ENCODE measurements around the gene EIF3B.
"Not testable (repeated sequence)": the region's sequence is repeated elsewhere in the genome, so short reads cannot be mapped to it uniquely, and the experiment has no call there.

Gene EIF3B

DNA sequence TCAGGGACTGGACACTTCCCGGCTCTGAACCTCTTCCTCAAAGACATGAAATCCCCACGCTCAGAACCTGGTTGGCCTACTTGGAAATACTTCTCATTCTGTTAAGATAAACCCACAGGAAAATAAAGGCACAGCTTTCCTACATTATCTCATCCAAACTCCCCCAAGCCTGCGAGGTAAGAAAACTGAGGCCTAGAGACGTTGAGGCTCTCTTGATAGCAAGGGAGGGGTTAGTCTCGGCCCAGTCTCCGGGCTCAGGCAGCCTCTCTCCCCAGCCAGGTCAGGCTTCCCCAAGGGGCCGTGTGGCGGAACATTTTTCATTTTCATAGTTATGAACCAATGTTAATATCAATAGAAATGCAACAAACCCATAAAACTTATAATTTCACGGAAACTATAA, 4.6 kb upstream of the EIF3B start:
- DNase-seq: no peak

DNA sequence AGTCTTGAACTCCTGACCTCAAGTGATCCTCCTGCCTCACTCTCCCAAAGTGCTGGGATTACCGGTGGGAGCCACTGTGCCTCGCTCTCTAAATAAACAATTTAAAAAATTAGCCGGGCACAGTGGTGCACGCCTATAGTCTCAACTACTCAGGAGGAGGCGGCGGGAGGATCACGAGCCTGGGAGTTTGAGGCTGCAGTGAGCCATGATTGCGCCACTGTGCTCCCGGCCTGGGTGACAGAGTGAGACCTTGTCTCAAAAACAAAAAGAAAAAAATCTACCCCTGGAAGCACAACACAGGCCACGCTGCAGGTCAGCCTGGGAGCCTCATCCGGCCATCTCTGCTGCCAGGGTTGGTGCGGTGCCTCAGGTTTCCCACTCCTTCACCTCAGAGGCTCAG, 3.8 kb upstream of the EIF3B start:
- no peak for DNase-seq

- no peak for DNase-seq
These were observed 1.3 kb upstream of the EIF3B start for GRCh38 chr7:2353113-2353935.

GRCh38 chr7:2353936-2354185, 766 bp upstream of the EIF3B start:
- peak; percentile 95 for DNase-seq

GRCh38 chr7:2354939-2355704, 495 bp downstream of the EIF3B start:
- peak; percentile 44 for DNase-seq

- no peak for DNase-seq
These were observed 1.0 kb downstream of the EIF3B start for GRCh38 chr7:2355705-2356008.

DNA sequence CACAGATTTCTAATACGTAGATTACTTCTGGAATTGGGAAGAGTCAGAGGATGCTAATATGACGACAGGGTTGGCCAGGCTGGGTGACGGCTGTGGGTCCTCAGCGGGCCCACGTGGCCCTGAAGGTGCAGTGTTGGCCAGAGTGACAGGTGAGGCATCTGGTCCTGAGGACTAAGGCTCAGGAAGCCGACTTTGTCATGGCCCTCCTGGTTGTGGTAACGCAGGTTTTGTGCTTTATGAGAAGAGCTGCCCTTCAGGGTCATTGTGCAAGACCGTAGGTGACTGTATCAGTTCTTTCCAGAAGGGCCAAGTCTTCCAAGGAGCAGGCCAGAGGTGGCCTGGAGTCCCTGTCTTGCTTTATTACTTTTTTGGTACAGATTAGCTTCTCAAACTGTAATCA, 2.5 kb downstream of the EIF3B start:
- no peak for DNase-seq

- no peak for DNase-seq
These were observed 2.9 kb downstream of the EIF3B start for GRCh38 chr7:2357571-2357970.

- DNase-seq: peak; percentile 48
These were observed 4.4 kb downstream of the EIF3B start for GRCh38 chr7:2358968-2359527.

DNA sequence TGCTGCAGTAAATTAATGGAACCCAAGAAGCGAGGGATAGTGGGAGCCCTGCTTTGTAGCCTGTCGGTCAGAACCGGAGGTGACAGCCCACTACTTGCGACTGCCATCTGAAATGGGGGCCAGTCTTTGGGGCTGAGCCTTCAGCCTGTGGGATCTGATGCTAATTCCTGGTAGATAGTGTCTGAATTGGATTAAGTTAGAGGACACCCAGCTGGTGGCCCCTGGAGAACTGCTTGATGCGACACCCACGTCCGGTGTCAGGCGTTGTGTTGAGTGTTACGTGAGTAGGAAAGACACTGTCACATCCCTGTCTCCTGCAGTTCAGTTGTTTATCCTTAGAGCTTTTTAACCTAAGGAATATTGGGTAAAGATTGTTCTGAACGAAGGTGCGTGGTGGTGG, 5.0 kb downstream of the EIF3B start:
- DNase-seq: no peak

GRCh38 chr7:2360796-2361195, 6.2 kb downstream of the EIF3B start:
- DNase-seq: no peak

DNA sequence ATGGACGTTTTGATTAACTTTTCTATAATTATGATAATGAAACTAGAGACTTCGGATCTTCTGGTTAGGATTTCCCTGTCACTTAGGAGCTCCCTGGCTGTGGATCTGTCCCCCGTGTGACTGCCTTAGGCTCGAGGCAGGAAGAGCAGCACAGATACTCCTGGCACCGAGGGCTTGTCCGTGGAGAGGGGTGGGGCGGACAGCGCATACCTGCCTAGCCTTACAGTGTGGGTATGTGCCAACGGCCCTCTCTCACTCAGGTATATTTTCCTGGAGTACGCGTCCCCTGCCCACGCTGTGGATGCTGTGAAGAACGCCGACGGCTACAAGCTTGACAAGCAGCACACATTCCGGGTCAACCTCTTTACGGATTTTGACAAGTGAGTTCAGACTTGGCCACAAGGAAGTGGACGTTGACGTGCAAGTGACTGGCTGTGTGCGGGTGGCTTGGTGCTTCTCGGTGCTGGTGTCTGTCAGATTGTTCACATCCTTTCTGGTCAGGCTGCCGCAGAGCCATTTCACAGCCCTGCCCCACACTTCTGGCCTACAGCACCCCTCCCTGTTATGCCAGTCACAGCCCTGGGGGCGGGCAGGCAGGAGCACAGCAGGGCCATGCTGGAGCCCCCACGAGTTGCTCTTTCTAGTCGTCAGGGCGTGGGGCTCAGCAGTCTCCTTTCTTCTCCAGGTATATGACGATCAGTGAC, 7.9 kb downstream of the EIF3B start:
- no peak for DNase-seq

DNA sequence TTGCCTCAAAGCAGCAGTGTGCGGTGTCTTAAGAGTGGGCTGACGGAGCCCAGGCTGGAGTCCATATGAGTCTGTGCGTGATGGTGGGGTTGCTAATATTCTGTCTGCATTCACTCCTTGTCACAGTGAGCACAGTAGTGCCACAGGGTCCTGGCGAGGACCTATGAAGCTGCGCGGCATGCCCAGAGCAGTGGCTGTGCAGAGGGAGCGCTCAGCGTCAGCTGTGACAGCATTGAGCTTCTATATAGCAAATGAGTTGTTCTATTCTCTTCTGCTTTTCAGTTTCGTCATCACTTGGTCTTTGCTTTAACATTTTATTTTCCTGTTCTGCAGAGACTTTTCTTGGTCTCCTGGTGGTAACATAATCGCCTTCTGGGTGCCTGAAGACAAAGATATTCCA, 14.5 kb downstream of the EIF3B start:
- no peak for DNase-seq

- no peak for DNase-seq
These were observed 16.7 kb downstream of the EIF3B start for GRCh38 chr7:2371329-2371728.

DNA sequence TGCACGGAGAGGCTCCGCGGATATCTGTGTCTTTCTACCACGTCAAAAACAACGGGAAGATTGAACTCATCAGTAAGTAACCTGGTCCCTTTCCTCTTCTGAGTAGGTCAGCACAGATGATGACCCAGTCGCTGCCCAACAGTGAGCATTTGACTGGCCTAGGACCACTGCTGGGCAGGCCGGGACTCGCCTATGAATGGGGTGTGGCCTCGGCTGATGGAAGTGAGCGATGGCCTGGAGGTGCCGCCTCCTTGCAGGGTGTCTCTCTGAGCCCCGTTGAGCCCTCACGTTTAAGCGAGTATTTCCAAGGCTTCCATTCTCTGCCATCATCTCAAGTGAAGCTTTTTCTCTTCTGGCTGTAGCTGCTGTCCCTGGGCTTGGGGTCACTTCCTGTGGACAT, 18.1 kb downstream of the EIF3B start:
- no peak for DNase-seq

DNA sequence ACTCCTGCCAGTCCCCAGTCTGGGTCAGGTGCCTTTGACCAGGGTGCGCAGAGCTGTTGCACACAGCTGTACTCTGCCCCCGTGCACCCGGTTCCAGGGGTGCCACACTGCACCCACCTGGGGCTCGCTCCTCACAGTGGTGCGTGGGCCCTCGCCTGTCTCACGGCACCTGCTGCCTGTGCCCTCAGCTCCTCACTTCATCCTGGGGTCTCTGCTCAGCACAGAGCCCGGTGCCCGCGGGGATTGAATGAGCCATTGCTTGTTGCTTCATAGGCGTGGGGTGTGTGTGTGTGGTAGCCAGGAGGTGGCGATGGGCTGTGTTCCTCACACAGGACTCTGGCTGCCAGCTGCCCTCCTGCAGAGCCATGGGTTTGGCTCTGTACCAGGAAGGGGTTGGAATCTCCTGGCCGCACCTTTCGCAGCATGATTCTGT, 18.5 kb downstream of the EIF3B start:
- DNase-seq: no peak

- no peak for DNase-seq
These were observed 19.0 kb downstream of the EIF3B start for GRCh38 chr7:2373646-2374045.

- DNase-seq: no peak
These were observed 19.8 kb downstream of the EIF3B start for GRCh38 chr7:2374401-2374800.

DNA sequence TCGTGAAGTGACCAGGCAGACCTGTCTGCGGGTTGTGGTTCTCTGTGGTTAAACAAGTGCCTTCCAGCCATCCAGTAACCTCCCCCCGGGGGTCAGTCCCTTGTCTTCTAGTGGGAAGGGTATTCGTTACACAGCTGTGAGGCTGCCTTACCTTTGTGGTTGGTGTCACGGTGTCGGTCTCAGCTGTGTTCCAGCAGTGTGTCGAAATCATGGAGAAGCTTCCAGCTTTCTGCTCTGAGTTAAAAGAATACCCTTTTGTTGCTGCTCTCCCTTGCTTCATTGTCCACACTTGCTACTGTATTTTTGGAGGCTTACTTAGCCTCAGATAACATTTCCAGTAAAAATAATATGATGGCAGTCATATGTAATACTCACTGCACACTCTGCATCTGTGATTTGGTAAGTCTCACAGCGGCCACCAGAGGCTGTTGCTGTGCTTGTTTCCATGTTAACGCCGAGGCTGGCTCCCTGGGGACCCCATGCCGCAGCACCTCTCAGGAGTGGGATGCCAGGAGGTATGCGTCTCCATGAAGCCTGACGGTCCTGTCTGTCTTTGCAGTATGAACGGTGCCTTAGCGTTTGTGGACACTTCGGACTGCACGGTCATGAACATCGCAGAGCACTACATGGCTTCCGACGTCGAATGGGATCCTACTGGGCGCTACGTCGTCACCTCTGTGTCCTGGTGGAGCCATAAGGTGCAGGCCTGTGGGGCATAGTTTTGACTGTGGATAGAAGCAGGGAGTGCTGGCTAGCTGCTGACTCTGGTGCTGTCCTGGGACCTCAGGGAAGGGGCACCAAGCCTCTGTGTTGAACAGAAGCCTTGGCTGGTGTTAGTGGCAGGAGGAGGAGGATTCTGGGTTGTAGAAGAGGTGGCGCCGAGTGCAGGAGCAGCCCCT, 20.5 kb downstream of the EIF3B start:
- no peak for DNase-seq

- no peak for DNase-seq
These were observed 21.9 kb downstream of the EIF3B start for GRCh38 chr7:2376351-2377154.

DNA sequence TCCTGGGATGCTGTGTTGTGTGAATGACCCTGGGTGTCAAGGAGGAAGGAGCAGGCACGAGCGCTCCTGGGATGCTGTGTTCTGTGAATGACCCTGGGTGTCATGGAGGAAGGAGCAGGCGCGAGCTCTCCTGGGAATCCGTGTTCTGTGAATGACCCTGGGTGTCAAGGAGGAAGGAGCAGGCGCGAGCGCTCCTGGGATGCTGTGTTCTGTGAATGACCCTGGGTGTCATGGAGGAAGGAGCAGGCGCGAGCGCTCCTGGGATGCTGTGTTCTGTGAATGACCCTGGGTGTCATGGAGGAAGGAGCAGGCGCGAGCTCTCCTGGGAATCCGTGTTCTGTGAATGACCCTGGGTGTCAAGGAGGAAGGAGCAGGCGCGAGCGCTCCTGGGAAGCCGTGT, 22.9 kb downstream of the EIF3B start:
- DNase-seq: not testable (repeated sequence)

- not testable (repeated sequence) for DNase-seq
These were observed 23.5 kb downstream of the EIF3B start for GRCh38 chr7:2378125-2378524.
